SK-N-SH (cell line): ENCODE results near the gene SCART1.

Source experiments
- EP300 ChIP-seq, 2 experiments: IDR thresholded peaks; 2 replicates each; pipeline versions ENCODE4 v1.4.0 to v1.6.1; 2012; ENCODE audit warnings: borderline replicate concordance in 1 of 2, low read depth in 1 of 2, low read length in 1 of 2
- EZH2phosphoT487 ChIP-seq: fragments of 200-600 bp; sonication (generic); IDR thresholded peaks from 2 replicates; pipeline ENCODE4 v1.6.1; 2017; ENCODE audit warnings: low read depth, mixed run types, mild to moderate bottlenecking, antibody characterized with exemption, moderate library complexity, borderline replicate concordance
- REST ChIP-seq: IDR thresholded peaks from 2 replicates; pipeline ENCODE4 v1.6.1; 2012; ENCODE audit warnings: mild to moderate bottlenecking, low read depth, low read length, moderate library complexity

DNA sequence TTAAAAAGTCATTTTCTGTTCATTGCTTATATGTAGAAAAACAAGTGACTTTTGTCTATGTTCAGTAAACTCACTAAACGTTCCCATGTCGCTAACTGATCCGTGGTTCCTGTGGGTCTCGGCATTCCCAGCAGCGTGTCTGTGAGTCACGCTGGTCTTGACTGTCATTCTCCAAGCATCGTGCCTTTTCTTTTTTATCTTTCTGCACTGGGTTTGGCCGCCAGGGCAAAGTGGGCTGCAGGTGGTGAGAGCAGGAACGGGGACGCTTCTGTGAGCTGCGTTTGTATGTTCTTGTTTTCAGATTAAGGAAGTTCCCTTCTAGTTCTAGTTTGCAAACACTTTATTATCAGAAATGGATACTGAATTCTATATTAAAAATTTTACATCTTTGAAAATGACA lies 6.8 kb upstream of the SCART1 start:
- TF ChIP-seq EP300 (IDR thresholded peaks at IDR 0.05; ENCODE audit: borderline replicate concordance in 1 of 2, low read depth in 1 of 2, low read length in 1 of 2) = no peak
- no peak for TF ChIP-seq EZH2phosphoT487
- TF ChIP-seq REST = no peak
